Colonic mucosa (tissue), 4 donors: Measurements from ENCODE around the gene NPM3. TPM values are rescaled to one million over a fixed set of nuclear protein-coding genes. Genes with fewer than 3 reads are reported as not detected.

Source experiments
- DNase-seq: peaks from one replicate; pipeline ENCODE4 v3.0.0-alpha.2; 2020
- H3K27ac ChIP-seq: fragments of 200-600 bp; one replicate; pipeline ENCODE4 v1.8.0; 2021
- H3K27me3 ChIP-seq: fragments of 200-600 bp; one replicate; pipeline ENCODE4 v1.8.0; 2021
- H3K36me3 ChIP-seq: fragments of 200-600 bp; one replicate; pipeline ENCODE4 v1.8.0; 2021
- H3K4me1 ChIP-seq: fragments of 200-600 bp; one replicate; pipeline ENCODE4 v1.8.0; 2021; ENCODE audit warnings: mild to moderate bottlenecking
- H3K4me3 ChIP-seq: fragments of 200-600 bp; one replicate; pipeline ENCODE4 v1.8.0; 2021
- H3K9ac ChIP-seq, 2 donors: one replicate each; pipeline ENCODE4 v1.7.0; 2013; ENCODE audit warnings: control low read depth in 2 of 2, low read depth in 2 of 2, low read length in 2 of 2
- H3K9me3 ChIP-seq: fragments of 200-600 bp; one replicate; pipeline ENCODE4 v1.8.0; 2021
- intact Hi-C: fragments of 100-400 bp; cut with DNase I; formaldehyde crosslinking; loops from one replicate; pipeline ENCODE4 v1.14.1; 2022
- total RNA-seq, 2 donors: library from RNA; stranded (reverse); fragmentation: NEBNext Ultra II Directional in 1 of 2; extraction: Animal tissue kit (Norgen Biotek cat#: 25700) in 1 of 2; gene quantifications; one replicate each; pipeline ENCODE4 v1.2.1, GENCODE V29; 2021
- TF ChIP-seq, protein P1 (sequence below): fragments of 200-600 bp; IDR thresholded peaks from one replicate; pipeline ENCODE4 v1.8.0; 2022; ENCODE audit warnings: antibody characterized with exemption, mild to moderate bottlenecking
- donor health status: healthy.
- donor health status: DM: no; HTN: no; CAD: no.
- donor health status: DM: no; HTN: no; CAD: no.

The NPM3 gene
- total RNA-seq, 2 donors from 2014 or later, result 14.6 to 73.6 TPM

DNA sequence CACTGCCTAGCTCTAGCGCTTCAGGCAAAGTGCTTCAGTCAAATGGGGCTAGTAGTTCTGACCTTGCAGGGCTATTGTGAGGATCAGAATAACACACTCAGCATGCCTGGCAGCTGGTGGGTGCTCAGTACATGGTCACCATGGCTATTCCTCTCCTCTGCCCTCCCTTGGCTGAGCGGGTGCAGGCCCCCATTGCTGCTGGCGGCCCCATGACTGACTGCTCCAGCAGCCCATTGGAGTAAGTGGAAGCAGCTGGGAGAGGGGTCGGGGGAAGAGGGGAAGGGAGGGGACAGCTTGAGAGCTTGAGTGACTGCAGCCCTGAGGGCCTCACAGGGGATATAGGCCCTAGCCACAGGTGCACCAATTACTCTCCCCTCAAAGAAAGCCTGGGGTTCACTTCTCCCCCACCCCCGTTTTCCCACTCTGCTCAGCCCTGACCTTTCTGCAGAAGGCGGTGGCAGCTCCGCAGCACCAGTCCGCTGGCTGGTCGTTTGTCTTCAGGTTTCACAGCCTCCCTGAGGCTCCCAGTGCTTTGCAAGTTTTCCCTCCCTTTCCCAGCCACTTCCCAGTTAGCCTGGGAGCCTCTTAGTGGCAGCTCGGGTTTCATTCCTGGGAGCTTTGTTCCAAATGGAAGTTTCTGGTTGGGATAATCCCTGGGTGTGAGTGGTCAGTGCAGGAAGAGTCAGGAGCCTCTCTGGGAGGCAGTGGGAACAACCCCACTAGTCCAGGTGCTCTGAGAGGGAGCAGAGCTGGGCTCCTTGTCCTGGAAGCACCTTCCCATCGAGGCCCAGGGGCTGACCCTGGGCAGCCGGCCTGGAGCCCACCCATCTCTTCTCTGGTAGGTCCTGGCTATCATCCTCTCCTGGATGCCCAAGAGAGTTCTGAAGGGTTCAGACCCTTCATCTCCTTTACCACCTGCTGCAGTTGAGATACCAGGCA is 23.7 kb downstream of the NPM3 start:
- Histone ChIP-seq H3K4me3 (no peak overlapping the region), H3K9ac (no peak overlapping the region), H3K4me1 (no peaks in the 10 kb centered on the region), H3K27ac (no peak overlapping the region), H3K9me3 (no peaks in the 10 kb centered on the region), H3K27me3 (no peaks in the 10 kb centered on the region), H3K36me3 (no peaks in the 10 kb centered on the region)
- intact Hi-C loops, result no loop called here
- no peak for DNase-seq
- TF ChIP-seq, protein P1, sequence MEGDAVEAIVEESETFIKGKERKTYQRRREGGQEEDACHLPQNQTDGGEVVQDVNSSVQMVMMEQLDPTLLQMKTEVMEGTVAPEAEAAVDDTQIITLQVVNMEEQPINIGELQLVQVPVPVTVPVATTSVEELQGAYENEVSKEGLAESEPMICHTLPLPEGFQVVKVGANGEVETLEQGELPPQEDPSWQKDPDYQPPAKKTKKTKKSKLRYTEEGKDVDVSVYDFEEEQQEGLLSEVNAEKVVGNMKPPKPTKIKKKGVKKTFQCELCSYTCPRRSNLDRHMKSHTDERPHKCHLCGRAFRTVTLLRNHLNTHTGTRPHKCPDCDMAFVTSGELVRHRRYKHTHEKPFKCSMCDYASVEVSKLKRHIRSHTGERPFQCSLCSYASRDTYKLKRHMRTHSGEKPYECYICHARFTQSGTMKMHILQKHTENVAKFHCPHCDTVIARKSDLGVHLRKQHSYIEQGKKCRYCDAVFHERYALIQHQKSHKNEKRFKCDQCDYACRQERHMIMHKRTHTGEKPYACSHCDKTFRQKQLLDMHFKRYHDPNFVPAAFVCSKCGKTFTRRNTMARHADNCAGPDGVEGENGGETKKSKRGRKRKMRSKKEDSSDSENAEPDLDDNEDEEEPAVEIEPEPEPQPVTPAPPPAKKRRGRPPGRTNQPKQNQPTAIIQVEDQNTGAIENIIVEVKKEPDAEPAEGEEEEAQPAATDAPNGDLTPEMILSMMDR, result no peak

DNA sequence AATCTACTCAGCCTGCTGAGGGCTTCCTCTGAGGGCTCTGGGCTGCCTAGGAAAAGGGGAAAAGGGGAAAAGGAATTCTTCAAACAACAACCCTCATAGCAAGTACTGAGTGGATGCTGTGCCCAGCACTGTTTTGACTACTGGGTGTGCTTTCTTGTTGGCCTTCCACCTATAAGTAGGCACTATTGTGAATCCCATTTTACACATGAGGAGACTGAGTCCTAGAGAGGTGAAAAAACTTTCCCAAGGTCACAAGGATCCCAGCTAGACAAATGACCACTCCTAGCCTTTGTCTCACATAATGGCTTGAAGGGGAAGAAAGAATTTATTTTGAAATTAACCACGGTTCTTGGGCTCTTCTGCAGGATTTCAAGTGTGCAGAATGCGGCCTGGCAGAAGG is 24.4 kb downstream of the NPM3 start:
- Histone ChIP-seq H3K9ac (no peak overlapping the region), H3K4me3 (no peak overlapping the region), H3K9me3 (no peaks in the 10 kb centered on the region), H3K36me3 (no peaks in the 10 kb centered on the region), H3K4me1 (no peaks in the 10 kb centered on the region), H3K27me3 (no peaks in the 10 kb centered on the region), H3K27ac (no peak overlapping the region)
- TF ChIP-seq, protein P1, result no peak
- DNase-seq, result no peak
- intact Hi-C loops, result no loop called here

DNA sequence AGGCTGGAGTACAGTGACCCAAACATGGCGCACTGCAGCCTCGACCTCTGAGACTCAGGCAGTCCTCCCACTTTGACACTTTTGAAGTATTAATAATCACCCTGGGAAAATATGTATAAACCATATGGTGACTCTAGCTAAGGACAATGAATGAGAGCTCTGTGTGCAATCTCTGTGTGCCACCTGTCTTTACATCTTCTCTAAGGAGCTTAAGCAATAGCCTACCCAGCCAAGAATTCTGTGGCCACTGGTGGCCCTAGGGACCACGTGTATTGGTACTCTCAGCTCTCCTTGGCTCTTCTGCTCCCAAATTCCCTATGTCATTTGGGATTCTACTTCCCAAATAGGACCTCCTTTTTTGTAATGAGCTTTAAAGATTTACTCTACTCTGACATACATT is 31.0 kb downstream of the NPM3 start:
- H3K4me1 ChIP-seq, result no peaks in the 10 kb centered on the region
- H3K9me3 ChIP-seq, result no peaks in the 10 kb centered on the region
- no peaks in the 10 kb centered on the region for H3K36me3 ChIP-seq
- intact Hi-C loops, result no loop called here
- no peaks in the 10 kb centered on the region for H3K27me3 ChIP-seq
- TF ChIP-seq, protein P1, result no peak
- no peak overlapping the region for H3K27ac ChIP-seq
- no peak for DNase-seq
- no peak overlapping the region for H3K9ac ChIP-seq
- H3K4me3 ChIP-seq, result no peak overlapping the region

DNA sequence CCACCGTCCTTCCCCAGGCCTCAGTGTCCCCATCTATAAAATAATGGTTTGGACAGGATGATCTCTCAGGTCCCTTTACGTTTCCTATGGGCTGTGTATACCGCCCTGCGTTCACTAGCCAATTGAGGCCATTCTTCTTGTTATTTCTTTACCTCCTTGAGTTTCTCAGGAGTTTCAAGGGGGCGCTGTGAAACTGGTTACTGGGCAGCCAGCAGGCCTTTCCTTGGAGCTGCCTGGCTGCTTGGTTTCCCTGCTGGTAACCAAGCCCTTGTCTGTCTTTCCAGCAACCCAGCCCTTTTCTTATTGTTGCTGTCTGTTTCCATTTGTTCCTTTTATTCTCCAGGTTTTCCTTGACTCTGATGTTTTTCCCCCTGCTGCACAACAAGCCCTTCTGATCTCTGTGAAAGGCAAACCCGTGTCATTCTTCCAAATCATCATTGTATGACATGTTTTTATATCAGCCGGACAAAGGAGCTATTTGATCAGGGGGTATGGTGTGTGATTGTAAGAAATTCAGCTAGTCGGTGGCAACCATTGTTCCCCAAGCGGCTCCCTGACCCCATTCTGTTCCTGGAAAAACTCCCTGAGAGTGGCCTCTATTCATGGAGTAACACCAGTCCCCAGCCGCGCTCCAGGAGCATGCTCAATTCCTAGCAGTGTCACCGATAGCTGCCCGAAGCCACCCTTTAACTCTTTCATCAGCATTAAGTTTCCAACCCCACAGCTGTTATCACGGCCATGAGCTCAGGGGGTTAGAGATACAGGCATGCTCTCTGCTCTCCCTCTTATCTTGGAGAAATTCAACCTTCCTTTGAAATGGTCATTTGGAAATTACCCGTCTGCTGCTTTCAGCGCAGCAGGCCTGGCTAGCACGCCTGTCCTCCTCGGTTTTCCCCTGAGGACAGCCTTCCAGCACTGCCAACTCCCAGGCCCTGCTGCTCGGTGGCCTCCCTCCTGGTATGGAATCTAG is 33.9 kb downstream of the NPM3 start:
- intact Hi-C loops, result no loop called here
- Histone ChIP-seq H3K9ac (no peak overlapping the region), H3K27ac (no peak overlapping the region), H3K4me3 (no peak overlapping the region), H3K36me3 (no peaks in the 10 kb centered on the region), H3K9me3 (no peaks in the 10 kb centered on the region), H3K4me1 (no peaks in the 10 kb centered on the region), H3K27me3 (no peaks in the 10 kb centered on the region)
- DNase-seq, result no peak
- TF ChIP-seq, protein P1, result no peak

DNA sequence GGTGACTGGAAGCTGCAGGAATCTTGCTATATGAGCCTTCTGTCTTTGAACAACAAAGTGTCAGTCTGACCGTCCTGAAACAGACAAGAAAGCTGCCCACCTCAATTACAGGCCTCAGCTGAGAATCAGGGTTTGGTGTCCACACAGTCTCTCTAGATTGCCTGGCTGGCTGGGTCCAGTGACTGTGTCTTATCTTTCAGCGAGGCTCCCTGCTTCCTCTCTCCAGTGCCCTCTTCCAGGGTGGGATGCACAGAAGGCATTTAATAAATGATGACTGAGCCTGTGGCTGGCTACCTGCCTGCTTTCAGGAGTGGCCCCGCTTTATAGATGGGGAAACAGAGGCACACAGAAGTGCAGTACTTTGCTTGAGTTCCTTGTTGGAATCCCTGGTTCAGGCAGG is 34.8 kb downstream of the NPM3 start:
- intact Hi-C loops, result no loop called here
- no peaks in the 10 kb centered on the region for H3K27me3 ChIP-seq
- H3K9me3 ChIP-seq, result no peaks in the 10 kb centered on the region
- TF ChIP-seq, protein P1, result no peak
- DNase-seq, result no peak
- no peaks in the 10 kb centered on the region for H3K36me3 ChIP-seq
- no peaks in the 10 kb centered on the region for H3K4me1 ChIP-seq
- no peak overlapping the region for H3K27ac ChIP-seq
- H3K9ac ChIP-seq, result no peak overlapping the region
- H3K4me3 ChIP-seq, result no peak overlapping the region
